ENCODE measurements around the gene BMAL1.

BMAL1 gene

DNA sequence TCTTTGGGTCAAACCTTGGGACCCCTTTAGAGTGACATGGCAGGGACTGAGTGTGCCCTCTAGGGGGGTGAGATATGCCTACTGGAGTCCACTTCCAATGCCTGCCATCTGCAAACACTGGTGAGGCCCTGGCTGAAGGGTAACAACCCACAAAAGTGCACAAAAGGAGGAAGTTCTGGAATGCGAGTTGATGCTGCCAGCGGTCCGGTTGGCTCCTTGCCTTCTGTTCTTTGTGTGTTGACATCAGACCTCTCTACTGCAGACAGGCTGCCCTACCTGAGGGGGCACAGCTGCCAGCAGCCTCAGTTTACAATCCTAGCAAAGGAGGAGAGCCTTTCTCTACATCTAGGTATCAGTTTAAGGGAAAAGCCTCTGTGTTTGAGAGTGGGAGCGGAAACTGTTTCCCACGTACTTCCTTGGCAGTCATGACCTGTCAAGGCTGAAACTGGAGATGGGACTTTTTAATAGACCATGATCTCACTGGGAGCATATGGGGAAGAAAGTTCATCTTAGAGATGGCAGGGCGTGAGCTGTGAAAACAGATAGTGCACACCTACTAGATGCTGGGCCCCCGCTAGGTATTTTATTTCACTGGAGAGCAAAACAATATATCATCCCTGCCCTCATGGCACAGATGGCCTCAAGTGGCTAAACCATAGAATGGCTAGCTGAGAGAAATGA lies 27.2 kb downstream of the BMAL1 start:
- CTCF ChIA-PET: no interaction called here
- Mint-ChIP-seq H3K27ac (no peak overlapping the region), H3K27me3 (no peaks in the 10 kb centered on the region), H3K4me3 (no peak overlapping the region), H3K36me3 (peaks cover 13% of the 10 kb centered on the region), H3K4me1 (peaks cover 18% of the 10 kb centered on the region), H3K9me3 (peaks cover 8% of the 10 kb centered on the region)
- no peak for DNase-seq

GRCh38 chr11:13308704-13309103 lies 31.1 kb downstream of the BMAL1 start:
- CTCF ChIA-PET: interaction anchor here (1.5 to 1.9 kb wide), 2 partner anchors 26 to 35 kb away, joined by 3 to 5 read pairs; no protein-coding TSS in a partner anchor
- H3K36me3 Mint-ChIP-seq: peaks cover 32% of the 10 kb centered on the region
- H3K27me3 Mint-ChIP-seq: no peaks in the 10 kb centered on the region
- H3K4me3 Mint-ChIP-seq: no peak overlapping the region
- DNase-seq: no peak
- peaks cover 13% of the 10 kb centered on the region for H3K4me1 Mint-ChIP-seq
- H3K27ac Mint-ChIP-seq: no peak overlapping the region
- H3K9me3 Mint-ChIP-seq: peaks cover 3% of the 10 kb centered on the region

DNA sequence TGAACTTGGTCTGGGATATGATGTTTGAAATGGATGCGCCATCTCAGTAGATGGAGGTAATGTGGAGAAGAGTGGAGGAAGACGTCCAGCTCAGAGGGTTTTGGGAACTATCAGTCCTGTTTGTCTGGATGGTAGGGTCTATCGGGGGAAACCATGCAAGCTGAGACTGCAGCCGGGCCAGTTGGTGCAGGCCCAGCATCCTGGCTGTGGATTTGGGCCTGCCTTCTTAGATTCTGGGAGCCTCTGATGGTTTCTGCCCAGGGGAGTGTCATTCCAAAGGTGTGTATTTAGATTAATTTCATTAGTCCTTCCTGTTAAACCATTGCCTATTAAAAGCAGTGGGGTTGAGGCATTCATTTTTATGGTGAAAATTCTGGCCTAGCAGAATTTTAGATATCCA lies 31.6 kb downstream of the BMAL1 start:
- Mint-ChIP-seq H3K27me3 (no peaks in the 10 kb centered on the region), H3K27ac (no peak overlapping the region), H3K4me1 (peaks cover 12% of the 10 kb centered on the region), H3K4me3 (no peak overlapping the region), H3K9me3 (no peaks in the 10 kb centered on the region), H3K36me3 (peaks cover 28% of the 10 kb centered on the region)
- no peak for DNase-seq
- CTCF ChIA-PET: interaction anchor here (1.5 kb wide), 1 partner anchor 35 kb away, joined by 3 read pairs; no protein-coding TSS in a partner anchor

DNA sequence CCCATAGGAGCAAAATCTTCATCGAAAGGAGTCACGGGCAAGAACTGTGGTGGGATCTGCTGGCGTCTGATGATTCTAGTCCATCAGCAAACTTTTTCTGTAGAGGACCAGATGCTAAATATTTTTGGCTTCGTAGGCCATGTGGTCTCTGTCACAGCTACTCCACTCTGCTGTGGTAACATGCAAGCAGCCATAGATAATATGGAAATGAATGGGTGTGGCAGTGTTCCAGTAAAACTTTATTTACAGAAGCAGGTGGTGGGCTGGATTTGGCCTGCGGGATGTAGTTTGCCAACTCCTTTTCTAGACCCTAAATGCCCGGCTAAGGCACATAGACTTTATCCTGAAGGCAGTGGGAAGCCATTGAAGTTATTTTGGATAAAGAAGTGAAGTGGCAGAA lies 32.9 kb downstream of the BMAL1 start:
- DNase-seq: no peak
- Mint-ChIP-seq H3K4me3 (no peak overlapping the region), H3K9me3 (no peaks in the 10 kb centered on the region), H3K36me3 (peaks cover 27% of the 10 kb centered on the region), H3K4me1 (peaks cover 10% of the 10 kb centered on the region), H3K27me3 (no peaks in the 10 kb centered on the region), H3K27ac (no peak overlapping the region)
- CTCF ChIA-PET: interaction anchor here (1.2 to 2.0 kb wide), 2 partner anchors 12 to 19 kb away, joined by 3 to 6 read pairs; no protein-coding TSS in a partner anchor

DNA sequence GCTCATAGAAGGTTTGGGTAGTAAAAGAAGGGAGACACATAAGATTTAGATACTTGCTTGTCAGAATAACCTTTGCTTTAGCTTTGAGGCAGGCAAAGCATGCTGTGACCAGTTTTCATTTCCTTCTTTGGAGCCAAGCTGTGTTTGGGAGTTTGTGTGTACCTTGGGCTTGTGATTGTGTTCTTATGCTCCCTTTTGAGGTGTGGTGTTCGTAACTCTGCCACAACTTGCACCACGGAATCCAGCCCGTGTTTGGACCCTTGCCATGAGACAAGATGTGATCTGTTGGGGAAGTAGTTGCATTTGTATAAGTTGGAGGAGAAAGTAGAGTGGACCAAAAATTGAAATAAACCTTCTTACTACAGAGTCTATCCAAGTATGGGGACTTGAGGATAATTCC lies 34.0 kb downstream of the BMAL1 start:
- no peak for DNase-seq
- CTCF ChIA-PET: interaction anchor here (2.2 kb wide), 1 partner anchor 24 kb away, joined by 6 read pairs; no protein-coding TSS in a partner anchor

GRCh38 chr11:13313005-13313819 lies 35.6 kb downstream of the BMAL1 start:
- Mint-ChIP-seq H3K27ac (no peak overlapping the region), H3K4me1 (peaks cover 20% of the 10 kb centered on the region), H3K36me3 (peaks cover 30% of the 10 kb centered on the region), H3K4me3 (no peak overlapping the region), H3K9me3 (no peaks in the 10 kb centered on the region), H3K27me3 (no peaks in the 10 kb centered on the region)
- DNase-seq: no peak
- CTCF ChIA-PET: interaction anchor here (1.1 to 2.2 kb wide), 2 partner anchors 22 to 32 kb away, joined by 3 to 6 read pairs; no protein-coding TSS in a partner anchor

More for the DNA sequence above, 34.0 kb downstream of the BMAL1 start:
- H3K9me3 Mint-ChIP-seq: no peaks in the 10 kb centered on the region
- peaks cover 17% of the 10 kb centered on the region for H3K4me1 Mint-ChIP-seq
- H3K36me3 Mint-ChIP-seq: peaks cover 30% of the 10 kb centered on the region
- no peak overlapping the region for H3K4me3 Mint-ChIP-seq
- no peaks in the 10 kb centered on the region for H3K27me3 Mint-ChIP-seq
- H3K27ac Mint-ChIP-seq: no peak overlapping the region

GRCh38 chr11:13314676-13315394 lies 37.2 kb downstream of the BMAL1 start:
- H3K4me1 Mint-ChIP-seq: peaks cover 29% of the 10 kb centered on the region
- H3K27ac Mint-ChIP-seq: no peak overlapping the region
- no peak for DNase-seq
- peaks cover 30% of the 10 kb centered on the region for H3K36me3 Mint-ChIP-seq
- no peaks in the 10 kb centered on the region for H3K27me3 Mint-ChIP-seq
- H3K9me3 Mint-ChIP-seq: no peaks in the 10 kb centered on the region
- CTCF ChIA-PET: interaction anchor here (1.1 to 2.2 kb wide), 2 partner anchors 12 to 20 kb away, joined by 3 to 8 read pairs; no protein-coding TSS in a partner anchor
- H3K4me3 Mint-ChIP-seq: no peak overlapping the region

- CTCF ChIA-PET: interaction anchor here (1.1 to 2.2 kb wide), 2 partner anchors 13 to 19 kb away, joined by 3 to 8 read pairs; no protein-coding TSS in a partner anchor
- Mint-ChIP-seq H3K27ac (peak overlapping the region; percentile 33), H3K36me3 (peaks cover 22% of the 10 kb centered on the region), H3K4me3 (no peak overlapping the region), H3K9me3 (no peaks in the 10 kb centered on the region), H3K4me1 (peaks cover 31% of the 10 kb centered on the region), H3K27me3 (no peaks in the 10 kb centered on the region)
- no peak for DNase-seq
These were observed 38.2 kb downstream of the BMAL1 start for GRCh38 chr11:13315517-13316432.

GRCh38 chr11:13316528-13316961 lies 39.0 kb downstream of the BMAL1 start:
- CTCF ChIA-PET: interaction anchor here (1.4 kb wide), 1 partner anchor 19 kb away, joined by 3 read pairs; no protein-coding TSS in a partner anchor
- DNase-seq: no peak
- peaks cover 33% of the 10 kb centered on the region for H3K4me1 Mint-ChIP-seq
- H3K9me3 Mint-ChIP-seq: no peaks in the 10 kb centered on the region
- H3K27ac Mint-ChIP-seq: no peak overlapping the region
- H3K36me3 Mint-ChIP-seq: peaks cover 14% of the 10 kb centered on the region
- H3K27me3 Mint-ChIP-seq: no peaks in the 10 kb centered on the region
- H3K4me3 Mint-ChIP-seq: no peak overlapping the region

DNA sequence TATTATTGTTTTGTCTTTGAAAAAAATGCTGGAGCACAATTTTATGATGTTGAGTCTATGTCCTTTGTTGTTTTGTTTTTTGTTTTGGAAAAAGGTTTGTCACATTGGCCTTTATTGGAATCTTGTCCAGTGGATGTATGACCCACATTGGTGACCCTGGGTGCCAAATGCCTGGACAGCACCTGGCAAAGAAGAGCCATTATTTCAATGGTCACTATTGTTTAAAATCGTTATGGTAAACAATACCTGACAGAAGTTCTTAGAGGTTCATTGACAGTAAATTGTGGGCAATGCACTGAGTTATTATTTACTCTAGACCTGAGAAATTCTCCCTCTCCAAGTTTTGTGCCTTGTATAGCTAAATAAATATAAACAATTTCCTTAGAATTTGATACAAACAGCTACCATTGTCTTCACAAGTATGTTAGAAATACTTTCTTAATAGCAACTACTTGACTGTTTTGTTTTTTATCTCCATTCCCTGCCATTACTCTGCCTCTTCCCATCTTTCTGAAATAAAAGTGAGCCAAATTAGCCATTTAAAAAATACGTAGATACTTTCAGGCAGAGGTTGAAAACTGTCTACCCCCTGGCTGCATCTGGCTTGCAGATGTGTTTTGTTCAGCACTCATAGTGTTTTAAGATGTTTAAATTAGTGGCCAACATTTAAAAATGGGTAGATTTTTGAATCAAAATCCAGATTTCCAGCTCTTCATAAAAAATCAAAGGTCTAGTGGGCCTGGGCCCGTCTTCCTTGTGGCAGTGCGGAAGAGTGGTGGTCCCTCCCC lies 39.9 kb downstream of the BMAL1 start:
- Mint-ChIP-seq H3K27me3 (no peaks in the 10 kb centered on the region), H3K4me1 (peaks cover 33% of the 10 kb centered on the region), H3K27ac (no peak overlapping the region), H3K9me3 (no peaks in the 10 kb centered on the region), H3K36me3 (peaks cover 8% of the 10 kb centered on the region), H3K4me3 (no peak overlapping the region)
- CTCF ChIA-PET: interaction anchor here (1.4 kb wide), 1 partner anchor 18 kb away, joined by 3 read pairs; no protein-coding TSS in a partner anchor
- no peak for DNase-seq

- CTCF ChIA-PET: interaction anchor here (0.7 kb wide), 1 partner anchor 20 kb away, joined by 3 read pairs; no protein-coding TSS in a partner anchor
- H3K4me3 Mint-ChIP-seq: peak overlapping the region; percentile 10
- no peak for DNase-seq
- peak overlapping the region; percentile 16 for H3K27ac Mint-ChIP-seq
- no peaks in the 10 kb centered on the region for H3K9me3 Mint-ChIP-seq
- H3K4me1 Mint-ChIP-seq: peaks cover 28% of the 10 kb centered on the region
- peaks cover 3% of the 10 kb centered on the region for H3K36me3 Mint-ChIP-seq
- H3K27me3 Mint-ChIP-seq: no peaks in the 10 kb centered on the region
These were observed 41.1 kb downstream of the BMAL1 start for GRCh38 chr11:13318498-13319295.

DNA sequence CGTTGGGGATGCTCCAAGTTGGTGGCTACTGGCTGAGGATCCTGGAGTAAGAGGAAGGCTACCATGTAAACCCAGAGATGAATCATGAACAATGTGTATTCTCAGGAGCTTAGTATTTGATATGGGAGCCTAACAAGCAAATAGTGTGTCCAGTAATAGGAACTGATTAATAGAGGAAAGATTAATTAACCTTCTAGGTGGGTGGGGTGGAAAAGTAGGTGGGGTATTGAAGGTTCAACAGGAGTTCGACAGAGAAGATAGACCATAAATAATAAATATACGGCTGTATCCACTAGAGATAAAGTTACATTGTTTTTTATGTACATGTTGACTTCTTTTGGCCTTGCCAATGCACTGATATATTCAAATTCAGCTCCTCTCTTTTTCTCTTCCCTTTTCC lies 43.1 kb downstream of the BMAL1 start:
- peaks cover 8% of the 10 kb centered on the region for H3K36me3 Mint-ChIP-seq
- H3K27ac Mint-ChIP-seq: no peak overlapping the region
- DNase-seq: no peak
- H3K4me3 Mint-ChIP-seq: no peak overlapping the region
- CTCF ChIA-PET: interaction anchor here (1.6 kb wide), 2 partner anchors 15 to 111 kb away, joined by 3 to 5 read pairs; no protein-coding TSS in a partner anchor
- peaks cover 25% of the 10 kb centered on the region for H3K4me1 Mint-ChIP-seq
- H3K27me3 Mint-ChIP-seq: no peaks in the 10 kb centered on the region
- H3K9me3 Mint-ChIP-seq: no peaks in the 10 kb centered on the region

All from activated naive CD4-positive, alpha-beta T cell treated with anti-CD3 and anti-CD28 coated beads, Interleukin-2, amount 10 ng/mL, durations not matched to agents 7 days and 5 days (primary cell).